Brain microvascular endothelial cell (primary cell): ENCODE measurements around the gene FAM151A.

ENCODE experiments used
- DNase-seq: peaks from one replicate; pipeline ENCODE4 v3.0.0-alpha.2; 2020
- H3K27ac ChIP-seq: fragments of 250-450 bp; sonication (Bioruptor Pico); 2 replicates; pipeline ENCODE4 v1.5.1; 2020; ENCODE audit warnings: mild to moderate bottlenecking, moderate library complexity
- H3K27me3 ChIP-seq: fragments of 250-450 bp; sonication (Bioruptor Pico); replicated peaks from 2 replicates; pipeline ENCODE4 v1.5.1; 2020; ENCODE audit warnings: mild to moderate bottlenecking
- H3K36me3 ChIP-seq: fragments of 250-450 bp; sonication (Bioruptor Pico); replicated peaks from 2 replicates; pipeline ENCODE4 v1.5.1; 2020; ENCODE audit warnings: mild to moderate bottlenecking
- H3K4me3 ChIP-seq: 2 replicates; pipeline ENCODE4 v1.5.1; 2011; ENCODE audit warnings: low read depth, mild to moderate bottlenecking, control low read depth, low read length, moderate library complexity
- in situ Hi-C: cut with HindIII; loops from 2 replicates; pipeline ENCODE4 v1.10.0; 2017; ENCODE audit warnings: low sequenced_read_pairs, low pct_ligation_motif_present
- TF ChIP-seq, protein P1 (sequence below): IDR thresholded peaks from 2 replicates; pipeline ENCODE4 v1.5.1; 2011; ENCODE audit warnings: low read depth, mild to moderate bottlenecking, moderate library complexity, low read length, control low read depth, inconsistent platforms; ENCODE audit errors: missing control alignments

FAM151A gene

DNA sequence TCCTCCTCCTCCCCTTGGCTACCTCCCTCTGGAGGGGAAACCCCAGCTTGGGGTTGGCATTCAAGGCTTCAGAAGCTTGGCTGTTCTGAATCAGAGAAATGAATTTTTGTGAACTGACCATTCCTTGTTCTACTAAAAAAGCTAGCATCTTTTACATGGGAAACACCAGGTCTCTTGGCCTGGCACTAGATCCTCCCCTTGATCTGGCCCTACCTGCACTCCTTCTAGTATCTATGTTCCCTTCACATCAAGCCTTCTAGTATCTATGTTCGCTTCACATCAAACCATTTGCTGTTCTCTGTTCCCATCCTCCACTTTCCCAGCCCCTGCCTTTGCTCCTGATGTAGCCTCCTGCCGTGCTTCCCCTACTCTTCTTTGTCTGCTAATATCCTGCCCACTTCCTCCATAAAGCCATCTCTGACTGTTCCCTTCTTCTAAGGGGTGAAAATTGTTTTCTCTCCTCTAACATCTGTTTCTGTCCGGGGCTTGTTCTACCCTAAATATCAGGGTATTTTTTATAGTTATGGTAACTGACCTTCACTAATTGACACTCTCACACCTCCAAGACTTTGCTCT is 25.8 kb downstream of the FAM151A start:
- Histone ChIP-seq H3K36me3 (no peaks in the 10 kb centered on the region), H3K4me3 (no peak overlapping the region), H3K27ac (no peak overlapping the region), H3K27me3 (no peaks in the 10 kb centered on the region)
- TF ChIP-seq, protein P1, sequence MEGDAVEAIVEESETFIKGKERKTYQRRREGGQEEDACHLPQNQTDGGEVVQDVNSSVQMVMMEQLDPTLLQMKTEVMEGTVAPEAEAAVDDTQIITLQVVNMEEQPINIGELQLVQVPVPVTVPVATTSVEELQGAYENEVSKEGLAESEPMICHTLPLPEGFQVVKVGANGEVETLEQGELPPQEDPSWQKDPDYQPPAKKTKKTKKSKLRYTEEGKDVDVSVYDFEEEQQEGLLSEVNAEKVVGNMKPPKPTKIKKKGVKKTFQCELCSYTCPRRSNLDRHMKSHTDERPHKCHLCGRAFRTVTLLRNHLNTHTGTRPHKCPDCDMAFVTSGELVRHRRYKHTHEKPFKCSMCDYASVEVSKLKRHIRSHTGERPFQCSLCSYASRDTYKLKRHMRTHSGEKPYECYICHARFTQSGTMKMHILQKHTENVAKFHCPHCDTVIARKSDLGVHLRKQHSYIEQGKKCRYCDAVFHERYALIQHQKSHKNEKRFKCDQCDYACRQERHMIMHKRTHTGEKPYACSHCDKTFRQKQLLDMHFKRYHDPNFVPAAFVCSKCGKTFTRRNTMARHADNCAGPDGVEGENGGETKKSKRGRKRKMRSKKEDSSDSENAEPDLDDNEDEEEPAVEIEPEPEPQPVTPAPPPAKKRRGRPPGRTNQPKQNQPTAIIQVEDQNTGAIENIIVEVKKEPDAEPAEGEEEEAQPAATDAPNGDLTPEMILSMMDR, result no peak
- no peak for DNase-seq
- in situ Hi-C loops, result no loop called here

DNA sequence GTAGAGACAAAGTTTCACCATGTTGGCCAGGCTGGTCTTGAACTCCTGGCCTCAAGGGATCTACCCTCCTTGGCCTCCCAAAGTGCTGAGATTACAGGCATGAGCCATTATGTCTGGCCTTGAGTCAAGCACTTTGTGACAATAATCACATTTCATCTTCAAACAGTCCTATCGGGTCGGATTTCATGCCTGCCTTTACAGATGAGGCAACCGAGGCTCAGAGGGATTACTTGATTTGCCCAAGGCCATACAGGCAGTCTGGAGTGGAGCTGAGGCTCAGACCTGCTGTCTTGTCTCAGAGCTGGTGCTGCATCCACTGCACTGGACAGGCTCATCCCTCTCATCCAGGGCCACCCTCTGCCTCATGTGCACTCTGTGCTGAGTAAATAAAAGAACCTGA is 26.6 kb downstream of the FAM151A start:
- DNase-seq, result no peak
- in situ Hi-C loops, result no loop called here
- Histone ChIP-seq H3K4me3 (no peak overlapping the region), H3K27me3 (no peaks in the 10 kb centered on the region), H3K36me3 (no peaks in the 10 kb centered on the region), H3K27ac (no peak overlapping the region)
- TF ChIP-seq, protein P1, result no peak

DNA sequence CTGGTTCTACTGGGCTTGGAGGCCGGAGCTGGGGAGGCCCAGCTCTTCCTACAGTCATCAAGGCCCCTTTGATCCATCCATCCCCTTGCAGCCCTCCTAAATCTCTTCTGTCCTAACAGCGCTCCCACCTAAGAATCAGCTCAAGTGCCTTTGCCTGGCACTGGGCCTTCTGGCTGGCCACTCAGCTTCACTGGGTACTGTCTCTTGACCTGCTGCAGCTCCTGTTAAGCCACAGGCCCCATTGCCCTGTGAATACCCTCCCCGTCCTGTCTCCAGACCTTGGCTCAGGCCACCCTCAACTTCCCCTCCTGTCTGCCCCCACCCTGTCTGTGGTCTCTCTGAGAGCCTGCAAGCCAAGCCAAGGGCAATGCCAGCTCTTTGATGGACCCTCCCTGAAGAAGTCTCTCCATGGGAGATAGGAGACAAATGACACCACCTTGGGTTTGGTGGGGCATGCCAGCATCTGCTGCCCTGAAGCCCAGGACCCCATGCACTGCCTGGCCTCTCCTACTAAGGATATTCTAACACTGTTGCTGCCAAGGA is 27.3 kb downstream of the FAM151A start:
- Histone ChIP-seq H3K36me3 (no peaks in the 10 kb centered on the region), H3K27me3 (no peaks in the 10 kb centered on the region), H3K4me3 (no peak overlapping the region), H3K27ac (no peak overlapping the region)
- TF ChIP-seq, protein P1, result no peak
- in situ Hi-C loops, result no loop called here
- DNase-seq, result no peak

DNA sequence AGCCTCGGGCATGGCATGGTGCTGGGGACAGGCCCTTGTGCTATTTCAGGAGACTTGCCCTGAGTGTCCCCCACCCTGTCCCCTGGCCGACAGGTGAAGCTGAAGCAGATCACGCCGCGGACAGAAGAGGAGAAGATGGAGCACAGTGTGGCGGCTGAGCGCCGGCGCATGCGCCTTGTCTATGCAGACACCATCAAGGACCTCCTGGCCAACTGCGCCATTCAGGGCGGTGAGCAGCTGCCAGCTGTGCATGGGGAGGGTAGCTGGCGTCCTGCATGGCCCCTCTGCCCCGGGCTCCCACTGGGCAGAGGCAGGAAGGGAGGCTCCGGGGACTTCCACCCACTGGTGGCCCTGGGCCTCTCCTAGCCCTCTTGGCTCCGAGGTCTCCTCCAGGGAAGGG is 28.9 kb downstream of the FAM151A start:
- Histone ChIP-seq H3K36me3 (no peaks in the 10 kb centered on the region), H3K27ac (no peak overlapping the region), H3K4me3 (no peak overlapping the region), H3K27me3 (no peaks in the 10 kb centered on the region)
- TF ChIP-seq, protein P1, result no peak
- no peak for DNase-seq
- in situ Hi-C loops, result no loop called here

DNA sequence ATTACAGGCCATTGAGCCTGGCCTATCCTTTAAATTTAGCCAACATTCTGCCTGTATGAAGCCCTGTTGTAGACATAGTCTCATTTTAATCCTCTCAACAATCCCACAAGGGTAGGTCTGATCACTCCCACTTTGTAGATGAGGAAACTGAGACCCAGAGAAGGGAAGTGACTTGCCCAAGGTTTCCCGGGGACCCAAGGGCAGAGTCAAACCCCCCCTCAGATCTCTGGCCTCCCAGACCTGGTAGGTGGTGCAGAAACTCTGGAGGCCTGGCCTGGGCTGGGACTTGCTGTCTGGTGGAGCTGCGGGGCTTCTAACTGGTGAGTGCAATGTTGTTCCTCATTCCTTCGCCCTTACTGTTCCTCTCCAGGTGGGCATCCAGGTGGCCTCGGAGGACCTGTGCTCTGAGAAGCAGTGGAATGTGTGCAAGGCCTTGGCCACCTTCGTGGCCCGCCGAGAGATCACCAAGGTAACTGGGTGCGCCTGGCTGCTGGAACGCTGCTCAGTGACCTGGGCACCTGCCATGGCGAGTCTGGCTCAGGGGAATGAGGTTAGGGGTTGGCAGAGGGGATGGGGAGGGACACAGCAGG is 29.7 kb downstream of the FAM151A start:
- in situ Hi-C loops, result no loop called here
- TF ChIP-seq, protein P1, result no peak

More for the DNA sequence above, 29.7 kb downstream of the FAM151A start:
- H3K27me3 ChIP-seq, result no peaks in the 10 kb centered on the region
- DNase-seq, result no peak
- no peaks in the 10 kb centered on the region for H3K36me3 ChIP-seq
- H3K27ac ChIP-seq, result no peak overlapping the region
- H3K4me3 ChIP-seq, result no peak overlapping the region
